ENCODE data around the gene ALDH1L1.

Gene ALDH1L1

GRCh38 chr3:126134219-126134975 lies 46.0 kb downstream of the ALDH1L1 start:
- DNase-seq (ENCODE audit: low read depth in 2 of 2), result peak; percentile 23 to 29

GRCh38 chr3:126133606-126134005 lies 46.8 kb downstream of the ALDH1L1 start:
- DNase-seq (ENCODE audit: low read depth in 2 of 2), result no peak

GRCh38 chr3:126132751-126133511 lies 47.5 kb downstream of the ALDH1L1 start:
- DNase-seq (ENCODE audit: low read depth in 2 of 2), result no peak

GRCh38 chr3:126131881-126132750 lies 48.3 kb downstream of the ALDH1L1 start:
- DNase-seq (ENCODE audit: low read depth in 2 of 2), result no peak

- no peak for DNase-seq (ENCODE audit: low read depth in 2 of 2)
Observed at GRCh38 chr3:126130981-126131745, 49.2 kb downstream of the ALDH1L1 start.

- DNase-seq (ENCODE audit: low read depth in 2 of 2), result no peak
Observed at GRCh38 chr3:126130081-126130855, 50.1 kb downstream of the ALDH1L1 start.

- DNase-seq (ENCODE audit: low read depth in 2 of 2), result no peak
Observed at GRCh38 chr3:126129398-126129891, 50.9 kb downstream of the ALDH1L1 start.

GRCh38 chr3:126128504-126129397 lies 51.6 kb downstream of the ALDH1L1 start:
- DNase-seq (ENCODE audit: low read depth in 2 of 2), result no peak

GRCh38 chr3:126127904-126128303 lies 52.5 kb downstream of the ALDH1L1 start:
- no peak for DNase-seq (ENCODE audit: low read depth in 2 of 2)

- no peak for DNase-seq (ENCODE audit: low read depth in 2 of 2)
Observed at GRCh38 chr3:126127452-126127851, 52.9 kb downstream of the ALDH1L1 start.

- no peak for DNase-seq (ENCODE audit: low read depth in 2 of 2)
Observed at GRCh38 chr3:126126811-126127431, 53.5 kb downstream of the ALDH1L1 start.

- no peak for DNase-seq (ENCODE audit: low read depth in 2 of 2)
Observed at GRCh38 chr3:126126286-126126685, 54.1 kb downstream of the ALDH1L1 start.

- no peak for DNase-seq (ENCODE audit: low read depth in 2 of 2)
Observed at GRCh38 chr3:126125781-126126251, 54.6 kb downstream of the ALDH1L1 start.

- DNase-seq (ENCODE audit: low read depth in 2 of 2), result no peak
Observed at GRCh38 chr3:126125341-126125740, 55.0 kb downstream of the ALDH1L1 start.

GRCh38 chr3:126124896-126125295 lies 55.5 kb downstream of the ALDH1L1 start:
- no peak for DNase-seq (ENCODE audit: low read depth in 2 of 2)

GRCh38 chr3:126124148-126124868 lies 56.1 kb downstream of the ALDH1L1 start:
- DNase-seq (ENCODE audit: low read depth in 2 of 2), result no peak

GRCh38 chr3:126121632-126122031 lies 58.8 kb downstream of the ALDH1L1 start:
- DNase-seq (ENCODE audit: low read depth in 2 of 2), result no peak

- no peak for DNase-seq (ENCODE audit: low read depth in 2 of 2)
Observed at GRCh38 chr3:126121074-126121473, 59.3 kb downstream of the ALDH1L1 start.
